ENCODE results near the gene CD52. TPM values are rescaled to one million over a fixed set of nuclear protein-coding genes. Genes with fewer than 3 reads are reported as not detected.

Gene CD52
- total and polyA plus RNA-seq, 4 donors = 6.8 to 600 (median 320) TPM

DNA sequence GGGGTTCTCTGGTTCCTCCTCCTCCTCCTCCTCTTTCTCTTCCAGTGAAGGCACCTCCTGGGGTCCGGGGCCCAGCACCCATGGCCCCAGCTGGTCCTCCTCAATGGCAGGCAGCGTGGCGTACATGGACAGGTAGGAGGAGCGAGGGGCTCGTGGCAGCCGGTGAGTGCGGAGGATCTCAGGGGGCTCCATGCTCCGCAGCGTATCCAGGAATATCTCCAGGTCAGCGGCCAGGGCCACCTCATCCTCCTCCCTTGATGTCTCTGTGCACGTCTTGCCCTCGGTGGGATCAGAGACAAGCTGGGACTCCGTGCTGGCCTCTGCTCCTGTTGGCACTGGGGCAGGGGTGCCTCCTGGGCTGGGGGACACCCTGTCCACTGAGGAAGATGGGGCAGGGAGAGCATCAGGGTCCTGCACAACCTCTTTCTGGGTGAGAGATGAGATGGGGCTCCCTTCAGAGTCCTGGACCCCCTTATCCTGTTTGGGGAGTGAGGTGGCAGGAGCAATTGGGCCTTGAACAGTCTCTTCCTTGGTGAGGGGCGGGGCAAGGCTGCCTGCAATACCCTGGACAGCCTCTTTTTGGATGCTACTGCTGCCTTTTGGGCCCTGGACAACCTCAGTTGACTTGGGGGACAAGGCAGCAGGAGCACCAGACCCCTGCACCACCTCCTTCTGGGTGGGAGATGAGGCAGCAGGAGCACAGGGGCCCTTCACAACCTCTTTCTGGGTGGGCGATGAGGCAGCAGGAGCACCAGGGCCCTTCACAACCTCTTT lies 26.6 kb downstream of the CD52 start:
- peaks cover 0 to 3% (median 0%) of the 10 kb centered on the region in 3 donors for H3K27me3 ChIP-seq (ENCODE audit: control insufficient read depth in 3 of 3, insufficient read depth in 3 of 3, low read length in 2 of 3)
- DNase-seq (no peak), ATAC-seq (ENCODE audit: insufficient read depth, low FRiP score) (no peak)
- no peaks in the 10 kb centered on the region for H3K36me3 ChIP-seq (ENCODE audit: control insufficient read depth in 4 of 4, insufficient read depth in 4 of 4, low read length in 4 of 4)
- H3K9ac ChIP-seq (ENCODE audit: insufficient read depth in 1 of 2, low read length in 2 of 2) = no peak overlapping the region
- TF ChIP-seq, protein P1, sequence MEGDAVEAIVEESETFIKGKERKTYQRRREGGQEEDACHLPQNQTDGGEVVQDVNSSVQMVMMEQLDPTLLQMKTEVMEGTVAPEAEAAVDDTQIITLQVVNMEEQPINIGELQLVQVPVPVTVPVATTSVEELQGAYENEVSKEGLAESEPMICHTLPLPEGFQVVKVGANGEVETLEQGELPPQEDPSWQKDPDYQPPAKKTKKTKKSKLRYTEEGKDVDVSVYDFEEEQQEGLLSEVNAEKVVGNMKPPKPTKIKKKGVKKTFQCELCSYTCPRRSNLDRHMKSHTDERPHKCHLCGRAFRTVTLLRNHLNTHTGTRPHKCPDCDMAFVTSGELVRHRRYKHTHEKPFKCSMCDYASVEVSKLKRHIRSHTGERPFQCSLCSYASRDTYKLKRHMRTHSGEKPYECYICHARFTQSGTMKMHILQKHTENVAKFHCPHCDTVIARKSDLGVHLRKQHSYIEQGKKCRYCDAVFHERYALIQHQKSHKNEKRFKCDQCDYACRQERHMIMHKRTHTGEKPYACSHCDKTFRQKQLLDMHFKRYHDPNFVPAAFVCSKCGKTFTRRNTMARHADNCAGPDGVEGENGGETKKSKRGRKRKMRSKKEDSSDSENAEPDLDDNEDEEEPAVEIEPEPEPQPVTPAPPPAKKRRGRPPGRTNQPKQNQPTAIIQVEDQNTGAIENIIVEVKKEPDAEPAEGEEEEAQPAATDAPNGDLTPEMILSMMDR (IDR thresholded peaks at IDR 0.05; ENCODE audit: control extremely low read depth, extremely low read depth) = no peak
- no peaks in the 10 kb centered on the region for H3K9me3 ChIP-seq (ENCODE audit: control insufficient read depth in 4 of 4, insufficient read depth in 3 of 4, low read length in 3 of 4)
- H3K4me3 ChIP-seq = no peak overlapping the region
- WGBS, 2 donors = 92 to 93% methylated on average over 15 of the region's 15 CpGs
- no peaks in the 10 kb centered on the region for H3K4me1 ChIP-seq (ENCODE audit: control insufficient read depth in 5 of 5, insufficient read depth in 5 of 5, low read length in 5 of 5)
- H3K27ac ChIP-seq (ENCODE audit: low read depth in 1 of 2, low read length in 1 of 2) = no peak overlapping the region

- H3K27me3 ChIP-seq (ENCODE audit: control insufficient read depth in 3 of 3, insufficient read depth in 3 of 3, low read length in 2 of 3) = no peaks in the 10 kb centered on the region
- H3K9me3 ChIP-seq (ENCODE audit: control insufficient read depth in 4 of 4, insufficient read depth in 3 of 4, low read length in 3 of 4) = no peaks in the 10 kb centered on the region
- DNase-seq (no peak), ATAC-seq (ENCODE audit: insufficient read depth, low FRiP score) (no peak)
- TF ChIP-seq, protein P1 (IDR thresholded peaks at IDR 0.05; ENCODE audit: control extremely low read depth, extremely low read depth) = no peak
- no peak overlapping the region for H3K9ac ChIP-seq (ENCODE audit: insufficient read depth in 1 of 2, low read length in 2 of 2)
- no peak overlapping the region for H3K4me3 ChIP-seq
- 86 to 92% methylated on average over 15 of the region's 15 CpGs for WGBS, 2 donors
- H3K4me1 ChIP-seq (ENCODE audit: control insufficient read depth in 5 of 5, insufficient read depth in 5 of 5, low read length in 5 of 5) = no peaks in the 10 kb centered on the region
- H3K27ac ChIP-seq (ENCODE audit: low read depth in 1 of 2, low read length in 1 of 2) = no peak overlapping the region
- H3K36me3 ChIP-seq (ENCODE audit: control insufficient read depth in 4 of 4, insufficient read depth in 4 of 4, low read length in 4 of 4) = no peaks in the 10 kb centered on the region
These were observed 28.0 kb downstream of the CD52 start for GRCh38 chr1:26345718-26346117.

DNA sequence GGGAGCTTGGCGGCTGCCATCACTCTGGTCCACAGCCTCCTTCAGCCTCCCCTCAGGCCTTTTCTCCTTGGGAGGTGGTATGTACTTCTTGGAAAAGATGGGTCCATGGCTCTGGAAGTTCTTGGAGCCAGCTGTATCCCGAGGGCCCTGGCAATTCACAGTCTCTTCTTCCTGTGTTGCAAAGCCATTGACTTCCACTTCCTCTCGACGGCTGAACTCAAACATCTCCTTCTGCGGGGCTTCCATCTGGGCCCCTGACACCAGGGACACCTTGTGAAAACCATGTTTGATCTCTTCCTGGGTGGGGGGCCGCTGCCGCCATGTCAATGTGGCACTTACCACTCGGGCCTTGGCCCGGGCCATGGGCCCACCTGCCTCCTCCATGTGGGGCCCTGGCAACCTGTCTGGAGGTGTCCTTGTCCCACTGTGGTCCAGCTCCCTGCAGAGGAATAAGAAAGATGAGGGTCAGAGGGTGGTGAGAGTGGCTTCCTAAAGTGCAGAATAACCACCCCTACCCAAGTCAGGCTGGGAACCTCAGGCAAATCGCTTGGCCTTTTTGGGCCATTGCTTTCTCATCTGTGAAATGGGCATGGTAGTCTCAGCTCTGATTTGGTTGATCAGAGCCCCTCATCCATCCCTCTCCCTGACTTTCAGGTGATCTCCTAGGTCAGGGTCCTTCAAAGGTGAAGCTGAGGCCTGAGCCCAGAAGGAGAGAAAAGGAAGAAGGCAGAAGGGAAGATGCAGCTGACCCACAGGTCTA lies 28.7 kb downstream of the CD52 start:
- Histone ChIP-seq H3K9ac (ENCODE audit: insufficient read depth in 1 of 2, low read length in 2 of 2) (no peak overlapping the region), H3K4me3 (no peak overlapping the region), H3K4me1 (ENCODE audit: control insufficient read depth in 5 of 5, insufficient read depth in 5 of 5, low read length in 5 of 5) (peaks cover 0 to 2% (median 0%) of the 10 kb centered on the region in 5 donors), H3K36me3 (ENCODE audit: control insufficient read depth in 4 of 4, insufficient read depth in 4 of 4, low read length in 4 of 4) (no peaks in the 10 kb centered on the region), H3K27ac (ENCODE audit: low read depth in 1 of 2, low read length in 1 of 2) (no peak overlapping the region), H3K27me3 (ENCODE audit: control insufficient read depth in 3 of 3, insufficient read depth in 3 of 3, low read length in 2 of 3) (no peaks in the 10 kb centered on the region), H3K9me3 (ENCODE audit: control insufficient read depth in 4 of 4, insufficient read depth in 3 of 4, low read length in 3 of 4) (no peaks in the 10 kb centered on the region)
- ATAC-seq (ENCODE audit: insufficient read depth, low FRiP score) (no peak), DNase-seq (no peak)
- WGBS, 2 donors = 47 to 58% methylated on average over 10 of the region's 10 CpGs
- TF ChIP-seq, protein P1 (IDR thresholded peaks at IDR 0.05; ENCODE audit: control extremely low read depth, extremely low read depth) = no peak
